Esophagus squamous epithelium (tissue), 5 donors: ENCODE data around the gene CEBPE. TPM values are rescaled to one million over a fixed set of nuclear protein-coding genes. Genes with fewer than 3 reads are reported as not detected.

Experiments used
- DNase-seq: peaks from one replicate; lab custom pipeline; 2025; lab: John Stamatoyannopoulos, UW
- H3K27ac ChIP-seq, 4 donors: fragments of 200-600 bp; sonication (generic); one replicate each; pipeline ENCODE4 v1.5.1; 2016 to 2019; ENCODE audit warnings: mild to moderate bottlenecking in 1 of 4
- H3K27me3 ChIP-seq, 4 donors: fragments of 200-600 bp; sonication (generic); 1 replicate in 3 of 4; 2 replicates in 1 of 4; pipeline versions ENCODE4 v1.5.1 to v1.6.0; 2017 to 2021; ENCODE audit warnings: antibody characterized with exemption in 1 of 4
- H3K36me3 ChIP-seq, 3 donors: fragments of 200-600 bp; sonication (generic); one replicate each; pipeline ENCODE4 v1.5.1; 2016 to 2019
- H3K4me1 ChIP-seq, 3 donors: fragments of 200-600 bp; sonication (generic); one replicate each; pipeline ENCODE4 v1.5.1; 2017 to 2019
- H3K4me3 ChIP-seq, 4 donors: fragments of 200-600 bp; sonication (generic); 1 replicate in 3 of 4; 2 replicates in 1 of 4; pipeline ENCODE4 v1.5.1; 2016 to 2019; ENCODE audit warnings: mild to moderate bottlenecking in 2 of 4, moderate library complexity in 1 of 4
- H3K9me3 ChIP-seq, 3 donors: fragments of 200-600 bp; sonication (generic); one replicate each; pipeline ENCODE4 v1.5.1; 2016 to 2019
- POLR2A ChIP-seq, 4 donors: fragments of 450-650 bp; IDR thresholded peaks; one replicate each; pipeline ENCODE4 v1.6.1; 2017; ENCODE audit warnings: antibody characterized with exemption in 4 of 4, mild to moderate bottlenecking in 4 of 4, moderate library complexity in 3 of 4
- WGBS, 2 donors: methylation state at CpG; one replicate each; pipeline ENCODE4 v1.1.5; 2018; 5-methylcytosine and 5-hydroxymethylcytosine counted together
- intact Hi-C: fragments of 100-400 bp; cut with DNase I; formaldehyde crosslinking; loops from one replicate; pipeline ENCODE4 v1.15.0; 2022
- total RNA-seq, 4 donors: library from RNA; depleted of rRNA; stranded (reverse); fragments of >200 nt; gene quantifications; one replicate each; pipeline ENCODE4 v1.1.0, GENCODE V29; 2016
- TF ChIP-seq, protein P1 (sequence below), 6 experiments: fragments of 450-650 bp in 4 of 6; fragments of 200-600 bp in 2 of 6; sonication (generic) in 2 of 6; IDR thresholded peaks; one replicate each; pipeline ENCODE4 v1.5.1; 2016 to 2019; ENCODE audit warnings: antibody characterized with exemption in 6 of 6, mild to moderate bottlenecking in 4 of 6, moderate library complexity in 4 of 6
- donor health status: DM: yes; HTN: yes; CAD: no.

Gene CEBPE
- total RNA-seq, 4 donors from 2014 or later = not detected

DNA sequence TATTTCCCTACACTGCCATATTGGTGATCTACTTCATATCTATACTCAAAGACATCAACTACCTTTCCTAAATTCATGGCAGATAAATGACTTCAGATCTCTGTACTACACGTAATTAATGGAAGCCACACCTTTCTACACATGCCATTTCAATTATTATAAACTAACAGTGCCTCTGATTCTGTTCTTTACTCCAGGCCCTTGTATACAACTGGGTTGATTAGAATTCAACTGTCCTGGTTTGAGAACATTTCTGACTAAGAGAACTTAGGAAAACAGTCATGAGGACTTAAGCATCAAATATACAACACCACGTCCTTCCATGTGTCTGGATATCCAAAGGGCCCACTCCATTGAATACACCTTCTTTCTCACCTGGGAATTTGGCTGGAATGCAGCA lies 26.0 kb downstream of the CEBPE start:
- TF ChIP-seq, protein P1, sequence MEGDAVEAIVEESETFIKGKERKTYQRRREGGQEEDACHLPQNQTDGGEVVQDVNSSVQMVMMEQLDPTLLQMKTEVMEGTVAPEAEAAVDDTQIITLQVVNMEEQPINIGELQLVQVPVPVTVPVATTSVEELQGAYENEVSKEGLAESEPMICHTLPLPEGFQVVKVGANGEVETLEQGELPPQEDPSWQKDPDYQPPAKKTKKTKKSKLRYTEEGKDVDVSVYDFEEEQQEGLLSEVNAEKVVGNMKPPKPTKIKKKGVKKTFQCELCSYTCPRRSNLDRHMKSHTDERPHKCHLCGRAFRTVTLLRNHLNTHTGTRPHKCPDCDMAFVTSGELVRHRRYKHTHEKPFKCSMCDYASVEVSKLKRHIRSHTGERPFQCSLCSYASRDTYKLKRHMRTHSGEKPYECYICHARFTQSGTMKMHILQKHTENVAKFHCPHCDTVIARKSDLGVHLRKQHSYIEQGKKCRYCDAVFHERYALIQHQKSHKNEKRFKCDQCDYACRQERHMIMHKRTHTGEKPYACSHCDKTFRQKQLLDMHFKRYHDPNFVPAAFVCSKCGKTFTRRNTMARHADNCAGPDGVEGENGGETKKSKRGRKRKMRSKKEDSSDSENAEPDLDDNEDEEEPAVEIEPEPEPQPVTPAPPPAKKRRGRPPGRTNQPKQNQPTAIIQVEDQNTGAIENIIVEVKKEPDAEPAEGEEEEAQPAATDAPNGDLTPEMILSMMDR (IDR thresholded peaks at IDR 0.05) = no peak
- TF ChIP-seq POLR2A (IDR thresholded peaks at IDR 0.05) = no peak
- Histone ChIP-seq H3K27me3 (no peaks in the 10 kb centered on the region), H3K4me1 (peaks cover 16 to 59% (median 23%) of the 10 kb centered on the region in 3 donors), H3K36me3 (peaks cover 16 to 59% (median 29%) of the 10 kb centered on the region in 3 donors), H3K4me3 (peak overlapping the region in 1 of 4 donors; percentile 87), H3K9me3 (no peaks in the 10 kb centered on the region), H3K27ac (no peak overlapping the region)
- intact Hi-C loops = no loop called here
- WGBS, 2 donors = 49 to 79% methylated on average over 2 of the region's 2 CpGs
- DNase-seq = no peak

DNA sequence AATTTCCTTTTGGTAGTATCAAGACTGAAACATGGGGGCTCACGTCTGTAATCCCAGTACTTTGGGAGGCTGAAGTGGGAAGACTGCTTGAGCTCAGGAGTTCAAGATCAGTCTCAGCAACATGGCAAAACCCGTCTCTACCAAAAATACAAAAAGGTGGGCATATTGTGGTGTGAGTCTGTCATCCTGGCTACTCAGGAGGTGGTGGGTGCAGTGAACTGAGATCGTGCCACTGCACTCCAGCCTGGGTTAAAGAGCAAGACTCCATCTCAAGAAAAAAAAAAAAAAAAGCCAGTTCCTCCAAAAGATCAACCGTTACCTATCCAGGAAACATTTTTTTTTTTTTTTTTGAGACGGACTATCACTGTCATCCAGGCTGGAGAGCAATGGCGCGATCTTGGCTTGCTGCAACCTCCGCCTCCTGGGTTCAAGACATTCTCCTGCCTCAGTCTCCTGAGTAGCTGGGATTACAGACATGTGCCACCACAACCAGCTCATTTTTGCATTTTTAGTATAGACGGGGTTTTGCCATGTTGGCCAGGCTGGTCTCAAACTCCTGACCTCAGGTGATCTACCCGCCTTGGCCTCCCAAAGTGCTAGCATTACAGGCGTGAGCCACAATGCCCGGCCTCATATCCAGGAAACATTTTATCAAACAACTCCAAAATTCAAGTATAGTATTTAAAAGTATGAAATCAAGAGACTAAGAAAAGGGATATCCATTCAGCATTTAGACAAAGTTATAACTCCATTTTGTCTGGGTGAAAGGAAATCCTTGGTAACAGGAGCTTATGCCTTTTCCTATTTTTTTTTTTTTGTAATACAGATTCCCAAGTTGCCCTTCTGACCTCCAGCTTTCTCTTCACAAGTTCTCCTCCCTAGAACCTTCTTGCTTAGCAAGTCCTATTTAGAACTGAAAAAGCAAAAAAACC lies 27.5 kb downstream of the CEBPE start:
- no peaks in the 10 kb centered on the region for H3K27me3 ChIP-seq
- intact Hi-C loops = no loop called here
- DNase-seq = no peak
- no peak for TF ChIP-seq POLR2A (IDR thresholded peaks at IDR 0.05)
- TF ChIP-seq, protein P1 (IDR thresholded peaks at IDR 0.05) = no peak
- peaks cover 16 to 67% (median 35%) of the 10 kb centered on the region in 3 donors for H3K36me3 ChIP-seq
- H3K27ac ChIP-seq = no peak overlapping the region
- peaks cover 8 to 48% (median 15%) of the 10 kb centered on the region in 3 donors for H3K4me1 ChIP-seq
- 80 to 84% methylated on average over 12 of the region's 12 CpGs for WGBS, 2 donors
- H3K4me3 ChIP-seq = no peak overlapping the region
- H3K9me3 ChIP-seq = no peaks in the 10 kb centered on the region

DNA sequence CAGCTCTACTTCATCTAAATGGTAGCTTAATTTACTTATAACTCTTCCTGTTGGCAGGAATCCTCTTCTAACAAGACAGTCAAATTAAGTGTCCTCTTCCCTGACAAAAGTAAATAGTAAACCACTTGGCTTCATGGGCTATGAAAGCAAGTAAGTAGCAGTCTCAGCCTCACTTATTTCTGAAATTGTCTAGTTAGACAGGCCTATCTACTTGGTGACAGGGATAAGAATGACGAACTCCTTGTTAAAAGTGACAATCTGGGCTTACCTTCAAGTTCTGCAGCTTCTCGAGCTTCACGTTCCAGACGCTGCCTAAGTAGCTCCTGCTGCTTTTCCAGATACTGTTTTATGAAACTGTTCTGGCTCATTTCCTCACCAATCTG lies 28.8 kb downstream of the CEBPE start:
- Histone ChIP-seq H3K4me1 (peaks cover 8 to 41% (median 13%) of the 10 kb centered on the region in 3 donors), H3K4me3 (no peak overlapping the region), H3K27ac (no peak overlapping the region), H3K27me3 (no peaks in the 10 kb centered on the region), H3K9me3 (no peaks in the 10 kb centered on the region), H3K36me3 (peaks cover 23 to 81% (median 40%) of the 10 kb centered on the region in 3 donors)
- no peak for DNase-seq
- intact Hi-C loops = no loop called here
- TF ChIP-seq, protein P1 (IDR thresholded peaks at IDR 0.05) = no peak
- TF ChIP-seq POLR2A (IDR thresholded peaks at IDR 0.05) = no peak
- 69 to 85% methylated on average over 4 of the region's 4 CpGs for WGBS, 2 donors

DNA sequence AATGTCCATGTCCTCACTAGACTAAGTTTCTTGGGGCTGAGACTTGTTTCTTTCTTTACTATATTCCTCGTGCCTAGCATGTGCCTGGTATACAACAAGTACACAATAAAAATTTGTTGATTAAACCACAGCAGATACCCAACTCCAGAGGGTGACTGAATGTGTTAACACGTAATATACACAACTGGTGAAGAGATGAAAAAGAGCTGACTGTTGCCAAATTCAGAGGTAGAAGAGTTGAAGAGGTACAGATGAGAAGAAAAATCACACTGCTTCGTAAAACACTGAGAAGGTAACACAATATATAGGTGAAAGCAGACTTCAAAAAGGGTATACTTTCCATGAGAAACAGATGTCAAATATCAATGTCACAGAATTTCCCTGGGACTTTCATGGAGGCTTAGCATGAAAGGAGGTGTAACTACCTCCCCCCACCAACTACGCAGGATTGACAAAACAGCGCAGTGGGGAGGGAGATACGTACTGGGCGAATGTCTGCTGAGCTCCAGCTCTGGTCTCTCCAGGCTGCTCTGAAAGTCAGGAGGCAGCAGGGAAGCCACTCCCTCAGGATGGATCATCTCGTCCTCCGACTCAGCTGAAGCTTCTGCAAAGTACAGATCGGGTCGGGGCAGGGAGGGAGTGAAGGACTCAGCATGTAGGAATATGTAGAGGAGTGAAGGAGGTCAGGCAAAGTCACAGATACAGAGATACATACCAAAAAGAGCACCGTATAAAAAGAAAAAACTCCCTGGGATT lies 29.4 kb downstream of the CEBPE start:
- intact Hi-C loops = no loop called here
- 83 to 95% methylated on average over 10 to 12 of the region's 12 CpGs for WGBS, 2 donors
- Histone ChIP-seq H3K36me3 (peaks cover 23 to 86% (median 40%) of the 10 kb centered on the region in 3 donors), H3K27me3 (no peaks in the 10 kb centered on the region), H3K4me3 (no peak overlapping the region), H3K27ac (no peak overlapping the region), H3K9me3 (no peaks in the 10 kb centered on the region), H3K4me1 (peaks cover 8 to 41% (median 13%) of the 10 kb centered on the region in 3 donors)
- DNase-seq = no peak
- no peak for TF ChIP-seq POLR2A (IDR thresholded peaks at IDR 0.05)
- TF ChIP-seq, protein P1 (IDR thresholded peaks at IDR 0.05) = no peak
